HG03045 (cell line): ENCODE results near the gene SIVA1.

Experiments used
- ATAC-seq: cut with Tn5 transposase; IDR thresholded peaks from one replicate; pipeline ENCODE4 v1.9.1; 2021; ENCODE audit warnings: mild to moderate bottlenecking, moderate library complexity; ENCODE audit not compliant: unreplicated experiment

The SIVA1 gene

GRCh38 chr14:104734051-104734587, 18.8 kb upstream of the SIVA1 start:
- no peak for ATAC-seq

GRCh38 chr14:104734601-104734990, 18.4 kb upstream of the SIVA1 start:
- no peak for ATAC-seq

DNA sequence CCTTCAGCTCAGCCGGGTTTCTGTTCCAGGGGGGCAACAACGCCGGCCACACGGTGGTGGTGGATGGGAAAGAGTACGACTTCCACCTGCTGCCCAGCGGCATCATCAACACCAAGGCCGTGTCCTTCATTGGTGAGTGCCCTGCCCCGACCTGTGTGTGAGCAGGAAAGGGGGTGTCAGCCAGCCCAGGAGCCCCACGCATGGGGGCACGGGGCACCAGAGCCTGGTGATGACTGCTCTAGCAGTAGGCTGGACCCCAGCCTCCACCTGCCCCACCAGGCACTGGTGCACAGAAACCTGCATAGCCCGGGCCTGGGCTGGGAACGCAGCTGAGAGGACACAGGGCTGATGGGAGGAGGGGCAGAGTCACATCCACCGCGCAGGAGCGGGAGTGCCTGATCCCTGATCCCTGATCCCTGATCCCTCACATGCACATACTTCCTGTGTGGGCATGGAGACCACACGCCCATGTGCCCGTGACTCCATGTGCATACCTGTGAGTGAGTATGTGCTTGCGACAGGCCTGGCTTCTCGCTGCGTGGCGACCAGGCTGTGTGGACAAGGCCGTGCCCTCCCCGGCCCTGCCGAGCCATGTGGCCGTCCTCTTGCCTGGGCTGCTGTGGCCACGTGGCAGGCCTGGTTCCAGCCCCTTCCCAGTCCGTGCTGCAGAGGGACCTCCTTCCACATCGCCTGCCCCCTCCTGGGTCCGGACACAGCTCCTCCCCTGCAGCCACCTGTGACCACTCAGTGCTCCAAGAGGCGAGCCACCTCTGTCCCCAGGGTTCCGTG, 17.8 kb upstream of the SIVA1 start:
- no peak for ATAC-seq

GRCh38 chr14:104735830-104736642, 16.9 kb upstream of the SIVA1 start:
- ATAC-seq, result no peak

DNA sequence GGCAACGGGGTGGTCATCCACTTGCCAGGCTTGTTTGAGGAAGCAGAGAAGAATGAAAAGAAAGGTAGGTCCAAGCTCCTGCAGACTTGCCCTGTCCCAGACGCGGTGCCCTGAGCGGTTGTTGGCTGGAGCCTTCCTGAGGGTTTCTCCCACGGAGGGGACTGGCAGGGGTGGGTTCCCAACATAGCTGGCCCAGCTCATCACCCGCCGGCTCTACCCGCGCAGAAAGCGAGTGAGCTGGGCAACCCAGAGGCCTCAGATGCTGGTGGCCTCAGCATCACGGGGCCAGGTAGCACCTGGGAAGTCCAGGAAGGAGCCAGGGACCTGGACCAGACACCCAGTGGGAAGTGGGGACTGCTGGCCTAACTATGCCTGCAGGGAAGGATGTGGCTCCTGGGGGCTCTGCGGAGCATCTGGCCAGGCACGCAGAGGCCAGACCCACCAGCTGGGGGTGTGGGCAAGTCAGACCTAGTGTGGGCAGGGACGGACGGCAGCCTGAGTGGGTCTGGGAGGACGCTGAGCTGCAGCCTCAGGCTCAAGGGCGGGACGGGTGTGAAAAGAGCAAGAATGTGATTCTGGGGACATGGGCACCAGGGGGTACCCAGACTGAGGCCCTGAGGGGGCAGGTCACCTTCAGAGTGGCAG, 14.4 kb upstream of the SIVA1 start:
- ATAC-seq, result no peak

- ATAC-seq, result no peak
Measured at GRCh38 chr14:104739026-104739425, 13.9 kb upstream of the SIVA1 start.

DNA sequence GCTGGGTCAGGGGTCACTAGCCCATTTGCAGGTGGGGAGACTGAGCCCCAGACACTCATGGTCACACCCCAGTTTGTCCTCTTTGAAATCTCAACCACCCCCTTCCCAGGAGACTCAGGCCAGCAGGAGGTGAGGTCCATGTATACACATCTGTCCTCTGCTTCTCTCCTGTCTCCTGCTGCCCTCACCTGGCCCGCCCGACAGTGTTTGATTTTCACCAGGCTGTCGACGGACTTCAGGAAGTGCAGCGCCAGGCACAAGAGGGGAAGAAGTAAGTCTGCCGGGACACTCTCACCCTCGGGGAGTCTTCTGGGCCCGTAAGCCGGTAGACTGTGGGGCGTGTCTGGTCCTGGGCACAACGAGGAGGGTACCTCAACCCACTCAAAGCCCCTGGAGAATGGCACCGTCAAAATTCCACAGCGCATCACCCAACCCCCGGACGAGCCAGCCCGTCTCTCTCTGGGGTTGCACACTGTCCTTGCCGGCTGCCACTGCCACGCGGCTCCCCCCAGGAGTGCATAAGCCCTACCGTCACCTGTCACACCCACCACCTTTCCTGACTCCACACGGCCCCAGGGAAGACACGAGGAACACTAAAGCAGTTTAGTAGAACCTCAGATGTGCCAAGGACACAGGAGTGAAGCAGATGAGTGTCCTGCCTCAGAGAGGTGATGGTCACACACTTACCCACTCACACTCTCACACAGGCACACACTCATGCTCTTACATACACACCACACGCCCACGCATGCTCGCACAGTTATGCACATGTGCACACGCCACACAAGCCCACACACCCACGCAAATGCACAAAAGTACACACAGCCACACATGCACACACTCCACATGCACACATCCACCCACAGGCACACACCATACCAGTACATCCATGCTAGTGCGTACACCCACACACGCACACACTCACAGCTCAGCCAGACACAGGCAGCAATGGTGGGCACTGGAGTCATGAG, 13.1 kb upstream of the SIVA1 start:
- no peak for ATAC-seq

DNA sequence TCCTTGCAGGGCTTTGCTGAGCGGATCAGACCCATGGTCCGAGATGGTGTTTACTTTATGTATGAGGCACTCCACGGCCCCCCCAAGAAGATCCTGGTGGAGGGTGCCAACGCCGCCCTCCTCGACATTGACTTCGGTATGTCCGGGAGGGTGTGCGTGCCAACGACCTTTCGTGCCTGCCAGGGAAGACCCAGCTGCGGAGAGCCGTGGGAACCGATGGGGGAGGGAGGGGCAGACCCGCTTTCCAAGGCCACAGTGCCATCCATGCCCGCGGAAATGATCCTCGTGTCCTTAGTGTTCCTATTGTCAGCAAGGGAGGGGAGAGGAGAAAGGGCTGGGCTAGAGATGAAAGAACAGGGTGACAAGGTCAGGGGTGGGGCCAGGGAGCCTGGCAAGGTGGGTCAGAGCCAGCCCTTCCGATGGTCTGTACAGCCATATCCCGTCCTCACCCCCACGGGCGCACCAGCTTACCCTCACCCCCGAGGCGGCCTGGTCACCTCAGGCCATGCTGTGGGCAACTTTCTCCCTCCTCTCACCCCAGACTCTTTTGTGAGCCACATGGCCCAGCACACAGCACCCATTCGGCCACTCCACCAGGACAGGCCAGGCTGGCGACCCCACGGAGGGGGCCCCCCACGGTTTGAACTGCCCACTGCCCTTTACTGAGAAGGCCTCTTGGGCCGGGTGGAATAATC, 11.7 kb upstream of the SIVA1 start:
- no peak for ATAC-seq

DNA sequence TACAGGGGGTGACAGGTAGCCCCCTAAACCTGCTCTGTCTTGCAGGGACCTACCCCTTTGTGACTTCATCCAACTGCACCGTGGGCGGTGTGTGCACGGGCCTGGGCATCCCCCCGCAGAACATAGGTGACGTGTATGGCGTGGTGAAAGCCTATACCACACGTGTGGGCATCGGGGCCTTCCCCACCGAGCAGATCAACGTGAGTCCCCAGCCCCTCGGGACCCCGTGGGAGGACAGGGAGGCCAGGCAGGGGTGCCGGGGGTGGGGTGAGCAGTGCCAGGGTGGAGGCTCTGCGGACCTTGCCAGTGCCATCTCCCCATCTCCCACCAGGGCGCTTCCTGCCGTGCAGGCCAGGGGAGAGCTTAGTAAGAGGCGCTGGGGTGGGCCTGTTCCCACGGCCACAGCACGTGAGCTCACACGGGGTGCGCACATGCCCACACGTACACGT, 11.1 kb upstream of the SIVA1 start:
- ATAC-seq, result no peak

- no peak for ATAC-seq
Measured at GRCh38 chr14:104742586-104743455, 10.1 kb upstream of the SIVA1 start.

DNA sequence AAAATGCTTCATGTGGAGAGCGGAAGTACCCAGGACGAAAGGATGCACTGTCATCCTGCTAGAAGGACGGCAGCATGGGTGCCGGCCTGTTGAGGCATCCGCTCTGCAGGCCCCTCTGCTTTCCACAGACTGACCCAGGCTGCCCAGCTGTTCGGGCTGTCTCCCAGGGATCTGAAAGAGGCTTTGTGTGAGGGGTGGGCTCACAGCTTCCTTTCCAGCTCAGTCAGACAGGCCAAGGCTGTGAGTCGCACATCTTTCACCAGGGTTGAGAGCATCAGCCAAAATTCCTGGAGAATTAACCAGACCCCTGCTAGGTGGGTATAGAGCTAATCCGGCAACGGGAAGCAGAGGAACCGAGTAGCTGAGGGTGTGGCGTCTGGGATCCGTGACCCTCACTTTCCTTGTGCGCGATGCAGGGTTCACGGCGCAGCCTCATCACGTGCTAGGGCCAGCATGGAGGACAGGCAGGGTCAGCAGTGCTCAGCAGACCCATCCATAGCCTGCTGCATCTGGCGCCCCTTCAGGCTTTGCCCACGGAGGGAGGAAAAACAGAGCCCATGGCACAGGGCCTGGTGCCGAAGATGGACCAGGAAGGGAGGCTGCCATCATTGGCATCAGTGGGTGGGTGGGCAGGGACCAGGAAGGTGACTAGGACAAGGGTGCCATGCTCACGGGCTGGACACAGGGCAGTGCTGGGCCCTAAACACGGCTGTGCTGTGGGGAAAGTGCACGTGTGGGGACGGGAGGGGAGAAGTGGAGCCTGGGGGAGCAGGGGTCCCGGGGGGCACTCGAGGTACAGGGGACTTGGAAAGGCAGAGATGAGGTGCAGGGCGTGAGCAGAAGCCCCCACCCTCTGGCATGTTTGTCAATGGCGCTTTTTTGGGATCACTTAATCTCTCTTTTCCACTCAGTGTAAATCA, 9.2 kb upstream of the SIVA1 start:
- no peak for ATAC-seq

DNA sequence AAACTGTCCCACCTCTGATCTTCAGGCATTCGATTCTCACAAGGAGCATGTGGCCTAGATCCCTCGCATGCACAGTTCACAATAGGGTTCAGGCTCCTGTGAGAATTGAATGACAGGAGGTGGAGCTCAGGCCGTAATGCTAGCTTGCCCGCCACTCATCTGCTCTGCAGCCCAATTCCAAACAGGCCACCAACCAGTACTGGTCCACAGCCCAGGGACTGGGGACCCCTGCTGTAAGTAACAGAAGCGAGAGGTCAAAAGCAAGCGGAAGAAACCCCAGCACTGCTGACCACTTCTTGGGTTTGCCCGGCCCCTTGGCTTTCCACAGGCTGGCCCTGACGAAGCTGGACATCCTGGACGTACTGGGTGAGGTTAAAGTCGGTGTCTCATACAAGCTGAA, 8.5 kb upstream of the SIVA1 start:
- ATAC-seq, result no peak

DNA sequence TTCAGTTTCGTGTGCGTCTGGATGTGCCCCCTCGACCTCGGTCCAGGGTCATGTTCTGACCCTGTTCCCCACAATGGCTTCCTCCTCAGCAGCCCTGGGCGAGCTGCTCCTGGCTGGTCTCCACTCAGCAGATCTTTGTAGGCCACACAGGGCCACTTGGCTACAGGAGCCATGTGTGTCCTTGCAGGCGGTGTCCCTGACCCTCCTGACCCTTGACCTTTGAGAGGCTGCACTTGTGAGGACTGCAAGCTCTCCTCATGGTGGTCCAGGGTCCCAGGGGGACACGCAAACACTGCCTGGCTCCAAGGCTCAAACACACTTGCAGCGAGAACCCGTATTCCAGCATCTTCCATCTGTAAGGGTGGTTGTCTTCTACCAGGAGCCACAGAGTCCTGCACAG, 7.5 kb upstream of the SIVA1 start:
- ATAC-seq, result no peak

DNA sequence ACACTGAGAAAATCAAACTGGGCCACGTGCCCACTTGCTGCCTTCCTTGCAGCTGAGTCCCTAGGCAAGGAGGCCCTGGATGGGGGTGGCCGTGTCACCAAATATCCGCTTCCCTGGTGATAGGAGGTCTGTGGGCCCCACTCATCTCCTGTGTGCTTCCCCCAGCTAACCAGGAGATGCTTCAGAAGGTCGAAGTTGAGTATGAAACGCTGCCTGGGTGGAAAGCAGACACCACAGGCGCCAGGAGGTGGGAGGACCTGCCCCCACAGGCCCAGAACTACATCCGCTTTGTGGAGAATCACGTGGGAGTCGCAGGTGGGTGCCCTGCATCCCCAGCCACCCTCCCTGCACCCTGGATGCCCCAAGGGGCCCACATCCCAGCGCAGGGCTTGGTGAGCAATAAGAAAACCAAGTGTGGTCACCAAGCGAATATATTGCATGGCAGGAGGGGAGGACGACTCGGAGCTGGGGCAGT, 6.8 kb upstream of the SIVA1 start:
- ATAC-seq, result no peak

DNA sequence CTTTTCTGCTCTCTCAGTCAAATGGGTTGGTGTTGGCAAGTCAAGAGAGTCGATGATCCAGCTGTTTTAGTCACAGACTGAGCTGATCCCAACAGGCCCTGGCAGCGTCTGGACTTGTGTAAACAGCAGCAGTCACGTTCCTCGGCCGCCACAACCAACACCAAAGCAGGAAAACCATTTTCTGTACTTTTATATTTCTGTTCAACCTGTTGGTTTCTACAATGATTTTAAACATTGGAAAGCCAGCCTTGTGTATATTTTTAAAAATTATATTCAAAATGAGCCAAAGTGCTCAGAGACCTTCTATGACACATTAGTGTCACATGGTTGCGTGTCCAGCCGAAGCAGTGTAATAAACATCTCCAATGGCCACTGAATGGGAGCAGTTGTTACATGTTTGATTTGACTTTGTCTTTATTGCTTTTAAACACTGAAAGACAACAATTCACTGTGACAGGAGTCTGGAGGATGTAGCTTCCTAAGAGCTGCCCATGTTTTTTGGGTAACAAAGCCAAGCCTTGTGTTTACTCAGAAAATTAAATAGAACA, 5.9 kb upstream of the SIVA1 start:
- ATAC-seq, result no peak

- ATAC-seq, result no peak
Measured at GRCh38 chr14:104747876-104748275, 5.1 kb upstream of the SIVA1 start.

- no peak for ATAC-seq
Measured at GRCh38 chr14:104749111-104749649, 3.8 kb upstream of the SIVA1 start.
